NCI-H446 (cell line): ENCODE measurements around the gene ABAT.
"Not testable (repeated sequence)": the region's sequence is repeated elsewhere in the genome, so short reads cannot be mapped to it uniquely, and the experiment has no call there.

Experiments used
- DNase-seq, 2 experiments: peaks; one replicate each; lab custom pipeline; 2025; lab: John Stamatoyannopoulos, UW

ABAT gene

GRCh38 chr16:8682551-8683259, 8.3 kb downstream of the ABAT start:
- no peak for DNase-seq

GRCh38 chr16:8683640-8684039, 9.2 kb downstream of the ABAT start:
- no peak for DNase-seq

- no peak for DNase-seq
Measured at GRCh38 chr16:8685617-8686016, 11.2 kb downstream of the ABAT start.

- DNase-seq, result no peak
Measured at GRCh38 chr16:8686031-8686621, 11.7 kb downstream of the ABAT start.

- DNase-seq, result no peak
Measured at GRCh38 chr16:8686879-8687278, 12.5 kb downstream of the ABAT start.

- DNase-seq, result no peak
Measured at GRCh38 chr16:8689686-8690085, 15.3 kb downstream of the ABAT start.

GRCh38 chr16:8691728-8692127, 17.3 kb downstream of the ABAT start:
- no peak for DNase-seq

GRCh38 chr16:8694795-8695728, 20.6 kb downstream of the ABAT start:
- DNase-seq, result no peak

- no peak for DNase-seq
Measured at GRCh38 chr16:8696880-8697279, 22.5 kb downstream of the ABAT start.

GRCh38 chr16:8697965-8698364, 23.5 kb downstream of the ABAT start:
- no peak for DNase-seq

- no peak for DNase-seq
Measured at GRCh38 chr16:8703693-8704092, 29.3 kb downstream of the ABAT start.

GRCh38 chr16:8704098-8704497, 29.7 kb downstream of the ABAT start:
- DNase-seq, result no peak

GRCh38 chr16:8705100-8705822, 30.8 kb downstream of the ABAT start:
- not testable (repeated sequence) for DNase-seq

- DNase-seq, result peak; percentile 1 to 28
Measured at GRCh38 chr16:8708536-8708935, 34.1 kb downstream of the ABAT start.

- no peak for DNase-seq
Measured at GRCh38 chr16:8712589-8713361, 38.4 kb downstream of the ABAT start.

GRCh38 chr16:8713635-8714172, 39.3 kb downstream of the ABAT start:
- no peak for DNase-seq

GRCh38 chr16:8714174-8714573, 39.8 kb downstream of the ABAT start:
- DNase-seq, result no peak

GRCh38 chr16:8714807-8715206, 40.4 kb downstream of the ABAT start:
- no peak for DNase-seq

GRCh38 chr16:8716052-8716451, 41.6 kb downstream of the ABAT start:
- no peak for DNase-seq

GRCh38 chr16:8716592-8716991, 42.2 kb downstream of the ABAT start:
- DNase-seq, result no peak

GRCh38 chr16:8717469-8717868, 43.1 kb downstream of the ABAT start:
- no peak for DNase-seq
